DMS114 treated with DMSO at 0.1 percent for 48 hours (cell line): ENCODE measurements around the gene CABP1.

Experiments
- DNase-seq: peaks from one replicate; lab custom pipeline; 2025; ENCODE audit not compliant: unreplicated experiment; lab: John Stamatoyannopoulos, UW

The CABP1 gene

DNA sequence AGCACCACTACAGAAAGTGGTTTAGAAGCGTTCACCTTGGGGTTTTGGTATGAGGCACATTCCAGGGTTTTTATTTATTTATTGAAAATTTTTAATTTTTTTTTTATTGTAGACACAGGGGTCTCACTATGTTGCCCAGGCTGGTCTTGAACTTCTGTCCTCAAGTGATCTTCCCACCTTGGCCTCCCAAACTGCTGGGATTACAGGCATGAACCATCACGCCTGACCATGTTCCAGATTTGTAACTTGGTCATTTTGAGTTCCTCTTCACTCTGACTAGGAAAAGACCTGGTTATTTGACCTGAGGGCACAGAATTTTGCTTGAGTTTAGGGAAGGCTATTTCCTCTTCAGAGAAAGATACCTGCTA is 49.6 kb downstream of the CABP1 start:
- DNase-seq = no peak

DNA sequence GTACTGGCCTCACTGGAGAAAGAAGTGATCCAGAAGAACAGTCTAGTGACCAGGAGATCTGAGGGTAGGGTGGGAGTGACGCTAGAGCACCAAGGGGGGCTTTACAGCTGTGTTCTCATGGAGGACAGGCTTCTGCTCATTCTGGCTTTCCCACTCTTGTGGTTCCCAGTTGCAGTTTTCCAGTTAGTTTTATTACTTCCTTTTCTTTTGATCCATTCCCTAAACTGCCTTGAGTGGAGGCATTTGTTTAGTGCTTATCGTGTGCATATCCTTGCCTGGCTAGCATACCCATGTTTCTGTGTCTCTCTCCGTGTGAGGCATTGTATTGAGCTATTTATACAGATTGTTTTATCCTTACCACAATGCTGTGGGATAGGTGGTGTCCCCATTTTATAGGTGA is 50.6 kb downstream of the CABP1 start:
- DNase-seq = no peak

DNA sequence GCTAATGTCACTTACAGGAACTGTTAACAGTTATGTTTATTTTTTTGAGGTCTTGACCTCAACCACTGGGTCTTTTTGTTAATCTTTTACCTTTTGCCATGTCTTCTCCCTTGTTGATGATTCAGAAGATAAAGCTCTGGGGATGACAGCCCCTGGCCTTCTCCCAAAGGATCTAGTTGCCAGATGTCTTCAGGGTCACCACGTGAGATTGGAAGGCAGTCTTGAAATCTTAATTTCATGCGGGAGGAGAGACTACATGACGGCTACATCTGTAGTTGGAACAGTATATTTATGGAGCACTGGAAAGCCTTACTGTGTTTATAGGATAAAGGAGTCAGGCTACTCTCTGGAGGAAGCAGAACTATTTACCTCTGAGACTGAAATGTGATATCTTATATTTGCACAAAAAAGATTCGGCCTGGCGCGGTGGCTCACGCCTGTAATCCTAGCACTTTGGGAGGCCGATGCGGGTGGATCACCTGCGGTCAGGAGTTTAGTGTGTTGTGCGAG is 52.2 kb downstream of the CABP1 start:
- no peak for DNase-seq

DNA sequence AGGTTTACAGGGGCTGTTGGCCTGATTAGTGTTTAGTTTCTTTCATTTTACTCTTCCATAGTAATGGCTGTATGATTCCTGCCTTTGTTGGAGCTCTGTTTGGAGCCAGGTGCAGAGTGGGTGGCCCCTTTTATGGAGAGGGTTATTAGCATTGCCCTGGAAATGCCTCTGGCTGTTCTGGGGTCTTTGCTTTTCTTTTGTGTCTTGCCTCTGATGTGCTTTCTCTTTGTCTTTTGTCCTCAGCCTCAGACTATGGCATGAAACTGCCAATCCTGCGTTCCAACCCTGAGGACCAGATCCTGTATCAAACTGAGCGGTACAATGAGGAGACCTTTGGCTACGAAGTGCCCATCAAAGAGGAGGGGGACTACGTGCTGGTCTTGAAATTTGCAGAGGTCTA is 53.4 kb downstream of the CABP1 start:
- DNase-seq = no peak

DNA sequence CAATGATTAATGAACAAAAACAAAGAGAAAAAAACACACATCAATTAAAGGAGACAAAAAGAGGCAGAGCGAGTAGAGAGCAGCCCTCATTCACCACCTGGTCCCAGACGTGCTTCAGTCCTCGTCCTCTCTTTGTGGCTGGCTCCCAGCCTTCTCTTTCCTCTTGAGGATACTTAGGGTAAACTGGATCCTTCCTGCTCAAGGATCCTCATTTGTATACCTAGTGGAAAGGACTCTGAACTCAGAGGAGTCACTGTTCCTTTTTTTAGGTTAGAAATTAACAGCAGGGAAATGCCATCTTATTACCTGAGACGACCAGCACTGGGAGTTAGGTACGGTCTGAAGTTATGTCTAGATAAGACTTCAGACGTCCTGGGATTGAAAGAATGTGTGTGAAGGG is 56.2 kb downstream of the CABP1 start:
- no peak for DNase-seq

DNA sequence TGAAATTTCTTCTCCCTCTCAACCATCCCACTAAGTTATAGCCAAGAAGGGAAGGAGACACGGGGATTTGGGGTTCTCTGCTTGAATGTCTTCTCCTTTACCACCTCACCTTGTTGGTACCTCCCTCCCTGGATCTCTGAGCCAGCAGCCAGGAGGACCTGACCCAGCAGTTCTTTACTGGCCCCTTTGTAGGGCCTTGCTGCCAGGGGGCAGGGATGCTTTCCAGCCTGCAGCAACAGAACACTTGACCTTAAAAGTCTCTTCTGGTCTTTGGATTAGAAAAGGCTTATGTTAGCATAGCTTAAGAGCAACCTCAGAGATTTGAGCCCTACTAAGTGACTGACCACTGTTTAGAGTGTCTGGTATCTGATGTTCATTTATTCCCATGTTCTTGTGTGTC is 56.9 kb downstream of the CABP1 start:
- no peak for DNase-seq

DNA sequence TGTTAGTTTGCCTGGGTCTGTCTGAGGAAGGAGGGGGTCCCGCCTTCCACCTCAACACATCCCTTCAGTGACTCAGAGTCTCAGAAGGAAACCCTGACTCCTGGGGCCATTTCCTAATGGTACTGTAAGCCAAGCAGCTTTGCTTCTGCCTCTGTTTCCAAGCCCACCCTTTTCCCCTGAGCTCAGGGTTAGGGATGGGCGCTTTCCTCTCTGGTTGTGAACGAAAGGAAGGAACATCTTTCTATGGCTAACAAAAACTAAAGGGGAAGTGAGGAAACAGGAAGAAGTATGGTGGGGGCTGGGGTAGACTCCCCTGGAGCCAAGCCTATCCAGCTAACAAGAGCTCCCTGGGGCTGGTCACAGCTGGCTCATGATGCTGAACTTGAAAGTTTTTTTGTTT is 58.2 kb downstream of the CABP1 start:
- no peak for DNase-seq

DNA sequence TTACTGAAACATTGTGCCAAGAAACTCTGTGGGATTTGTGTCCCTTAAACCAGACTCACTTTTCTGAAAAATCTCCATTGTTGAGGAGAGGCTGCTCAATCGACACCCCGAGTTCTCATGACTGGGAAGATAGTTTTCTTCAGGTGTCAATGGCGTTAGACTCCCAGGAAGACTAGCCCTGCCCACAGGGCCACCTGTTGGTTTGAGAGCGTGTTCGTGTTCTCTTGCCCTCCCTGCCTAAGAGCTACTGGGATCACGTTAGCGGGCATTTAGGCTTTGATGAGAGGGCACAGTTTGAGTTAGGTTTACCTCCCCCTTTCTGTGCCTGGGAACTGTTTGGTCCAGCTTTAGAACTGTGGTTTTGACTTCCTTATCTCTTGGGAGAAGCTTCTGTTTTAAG is 59.1 kb downstream of the CABP1 start:
- DNase-seq = no peak

DNA sequence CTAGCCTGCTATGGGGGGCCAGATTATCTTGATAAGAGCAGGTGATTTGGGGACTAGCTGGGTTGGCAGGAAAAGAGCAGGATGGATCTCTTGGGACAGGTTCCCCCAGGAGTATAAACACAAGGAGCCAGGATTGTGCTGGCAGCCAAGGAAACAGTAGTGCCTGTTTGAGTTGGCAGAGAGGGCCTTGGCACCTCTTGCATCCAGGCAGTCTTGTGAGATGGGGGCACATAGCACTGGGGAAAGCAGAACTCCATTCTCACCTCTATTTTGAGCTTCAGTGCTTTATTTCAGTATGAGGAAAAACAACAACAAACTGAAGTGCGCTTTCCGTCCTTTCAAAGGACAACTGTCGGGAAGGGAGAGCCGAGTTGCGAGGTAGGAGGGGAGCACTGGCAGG is 60.5 kb downstream of the CABP1 start:
- no peak for DNase-seq

DNA sequence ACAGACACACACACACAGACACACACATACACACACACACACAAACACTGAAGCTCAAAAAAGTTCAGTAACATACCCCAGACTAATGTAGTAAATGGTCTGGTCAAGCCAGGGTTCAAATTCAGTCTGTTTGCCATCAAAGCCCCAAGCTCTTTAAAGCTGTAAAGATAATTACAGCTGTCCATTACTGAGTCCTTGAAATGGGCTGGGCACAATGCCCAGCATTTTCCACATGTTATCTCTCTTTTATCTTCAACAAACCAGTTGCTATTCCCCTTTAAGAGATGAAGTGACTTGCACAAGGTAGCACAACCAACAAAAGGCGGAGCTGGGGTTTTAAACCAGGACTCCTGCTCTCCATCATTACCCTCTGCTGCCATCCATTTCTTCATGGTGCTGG is 62.2 kb downstream of the CABP1 start:
- DNase-seq = no peak

DNA sequence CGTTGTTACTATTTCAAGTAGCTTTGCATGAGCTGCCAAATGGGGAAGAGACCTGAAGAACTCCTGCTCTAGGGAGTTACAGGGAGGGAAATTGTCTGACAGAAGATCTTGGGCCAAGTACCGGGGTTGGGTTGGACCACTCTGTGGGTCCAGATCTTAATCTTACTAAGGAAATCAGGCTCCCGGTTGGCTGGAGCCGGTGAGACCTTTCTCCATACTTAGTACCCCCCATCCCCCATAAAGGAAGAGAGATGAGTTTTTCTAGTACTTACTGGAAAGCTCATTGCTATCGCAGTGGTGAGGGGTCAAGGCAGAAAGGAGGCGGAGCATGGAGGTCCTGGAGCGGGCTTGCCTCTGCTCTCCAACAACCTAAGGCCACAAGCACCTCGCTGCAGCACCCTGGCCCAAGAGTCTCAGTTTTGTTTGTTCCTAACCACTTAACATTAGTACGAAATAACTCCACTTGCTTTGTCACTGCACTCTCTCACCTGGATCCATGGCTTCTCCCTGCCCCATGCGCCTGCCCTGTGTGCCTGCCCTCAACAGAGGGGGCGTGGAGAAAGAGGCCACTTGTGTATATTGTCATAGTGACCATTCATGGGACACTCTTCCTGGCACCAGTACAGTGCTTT is 63.0 kb downstream of the CABP1 start:
- DNase-seq = no peak

DNA sequence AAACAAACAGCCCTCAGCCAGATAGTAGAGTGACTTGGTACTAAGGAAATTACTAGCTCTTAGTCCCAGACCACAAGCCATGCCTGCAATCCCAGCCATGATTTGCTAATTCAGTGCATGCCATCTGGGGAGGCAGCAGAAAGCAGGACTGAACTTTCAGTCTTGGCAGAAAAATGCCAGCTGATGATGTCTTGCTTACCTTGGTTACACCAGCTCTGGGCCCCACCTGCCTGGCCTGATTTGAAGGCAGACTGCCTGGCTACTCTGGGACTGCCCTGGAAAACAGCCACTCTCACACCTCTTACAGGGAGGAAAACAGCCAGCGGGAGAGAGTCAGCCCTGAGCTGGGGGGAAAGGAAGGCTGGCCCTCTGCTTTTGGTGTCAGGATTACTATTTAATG is 65.2 kb downstream of the CABP1 start:
- no peak for DNase-seq

DNA sequence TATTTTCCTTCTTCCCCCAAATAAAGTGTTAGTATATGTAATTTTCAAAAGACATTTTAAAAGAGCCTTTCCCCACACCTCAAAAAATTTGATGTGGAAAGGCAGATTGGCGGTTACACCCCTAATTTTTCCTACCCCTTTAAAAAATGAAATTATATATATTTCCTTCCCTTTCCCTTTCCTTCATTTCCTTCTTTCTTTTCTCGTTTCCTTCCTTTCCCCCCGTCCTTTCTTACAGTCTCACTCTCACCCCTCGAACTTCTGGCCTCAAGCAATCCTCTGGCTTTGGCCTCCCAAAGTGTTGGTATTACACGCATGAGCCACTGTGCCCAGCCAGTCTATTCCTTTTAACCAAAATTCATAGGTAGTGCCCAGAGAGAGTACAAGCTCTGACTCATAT is 65.6 kb downstream of the CABP1 start:
- no peak for DNase-seq

DNA sequence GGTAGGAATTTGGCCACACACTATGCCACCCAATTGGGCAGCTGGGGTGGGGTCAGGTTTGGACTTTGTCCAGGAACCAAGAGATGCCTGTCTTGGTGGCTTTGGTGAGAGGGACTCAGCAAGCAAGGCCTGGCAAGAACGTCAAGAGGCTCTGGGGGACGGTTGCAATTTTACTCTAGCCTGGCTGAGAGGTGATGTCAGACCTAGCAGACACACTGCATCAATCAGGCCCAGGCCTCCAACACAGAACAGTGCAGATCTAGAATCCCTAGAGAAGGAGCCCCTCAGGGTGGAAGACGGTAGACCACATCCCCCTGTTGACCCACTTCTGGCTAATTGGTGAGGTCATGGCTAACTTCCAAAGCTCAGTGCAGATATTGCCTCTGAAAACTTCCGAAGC is 68.2 kb downstream of the CABP1 start:
- DNase-seq = no peak

DNA sequence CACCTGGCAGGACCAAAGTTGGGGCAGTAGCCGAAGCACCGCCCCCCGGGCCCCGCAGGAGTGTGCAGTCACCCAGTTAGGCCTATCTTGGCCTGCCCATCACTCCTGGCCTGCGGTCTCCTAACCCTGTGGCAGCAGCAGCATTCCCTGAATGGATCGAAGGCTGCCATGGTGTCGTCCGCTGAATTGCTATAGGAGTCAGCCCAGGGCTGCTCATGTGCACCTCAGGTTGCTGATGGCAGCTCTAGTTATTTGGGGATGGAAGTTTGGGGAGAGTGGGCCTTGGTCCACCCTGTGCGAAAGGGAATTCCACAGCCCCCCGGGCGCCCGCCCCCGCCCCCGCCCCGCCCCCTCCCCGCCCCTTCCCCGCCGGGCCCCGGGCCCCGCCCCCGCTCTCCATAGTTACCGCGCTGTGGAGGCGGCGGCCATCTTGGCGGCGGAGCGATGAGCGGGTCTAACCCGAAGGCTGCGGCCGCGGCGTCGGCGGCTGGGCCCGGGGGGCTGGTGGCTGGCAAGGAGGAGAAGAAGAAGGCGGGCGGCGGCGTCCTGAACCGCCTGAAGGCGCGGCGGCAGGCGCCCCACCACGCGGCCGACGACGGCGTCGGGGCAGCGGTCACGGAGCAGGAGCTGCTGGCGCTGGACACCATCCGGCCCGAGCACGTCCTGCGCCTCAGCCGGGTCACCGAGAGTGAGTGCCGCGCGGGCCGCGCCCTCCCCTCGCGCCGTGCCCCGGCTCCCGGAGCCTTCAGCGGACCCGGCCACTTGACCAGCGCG is 69.8 kb downstream of the CABP1 start, which contains the start of gene UNC119B:
Gene UNC119B (plus strand): TSS at position 428 of the 774 bp plus-strand sequence. CDS start 17 bp downstream, at position 445.
- peak; percentile 37 for DNase-seq

DNA sequence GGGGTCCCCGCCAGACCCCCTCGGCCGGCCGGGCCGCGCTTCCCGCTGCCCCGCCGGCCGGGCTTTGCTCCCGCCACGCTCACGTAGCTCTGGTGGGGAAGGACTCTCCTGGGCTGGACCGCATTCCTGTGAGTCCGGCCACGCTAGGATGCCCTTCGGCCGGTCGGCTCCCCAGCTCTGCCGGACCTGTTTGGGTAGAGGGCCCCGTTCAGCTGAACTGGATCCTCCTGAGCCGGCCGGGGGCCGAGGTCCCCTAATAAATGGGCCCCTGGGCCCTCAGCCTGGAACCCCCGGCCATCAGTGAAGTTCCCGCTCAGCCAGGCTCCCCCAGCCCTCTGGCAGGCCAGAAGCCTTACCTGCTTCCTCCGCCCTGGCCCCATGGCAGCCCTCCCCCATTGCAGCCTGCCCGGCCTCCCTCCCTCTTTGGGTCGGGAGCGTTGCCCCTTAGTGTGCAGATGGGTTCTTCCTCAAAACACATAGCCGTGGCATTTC is 70.4 kb downstream of the CABP1 start:
- no peak for DNase-seq

DNA sequence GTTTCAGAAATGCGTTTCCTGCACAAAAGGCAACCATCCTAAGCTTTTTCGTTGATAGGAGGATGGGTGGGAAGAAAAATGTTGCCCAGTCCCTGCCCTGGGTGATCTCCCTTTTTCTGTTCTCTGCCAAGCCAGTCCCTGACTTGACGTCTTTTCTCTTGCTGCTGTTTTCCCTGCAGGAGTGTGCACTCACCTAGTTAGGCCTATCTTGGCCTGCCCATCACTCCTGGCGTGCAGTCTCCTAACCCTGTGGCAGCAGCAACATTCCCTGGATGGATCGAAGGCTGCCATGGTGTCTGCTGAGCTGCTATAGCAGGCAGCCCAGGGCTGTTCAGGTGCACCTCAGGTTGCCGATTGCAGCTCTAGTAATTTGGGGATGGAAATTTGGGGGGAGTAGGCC is 71.0 kb downstream of the CABP1 start:
- DNase-seq = no peak

DNA sequence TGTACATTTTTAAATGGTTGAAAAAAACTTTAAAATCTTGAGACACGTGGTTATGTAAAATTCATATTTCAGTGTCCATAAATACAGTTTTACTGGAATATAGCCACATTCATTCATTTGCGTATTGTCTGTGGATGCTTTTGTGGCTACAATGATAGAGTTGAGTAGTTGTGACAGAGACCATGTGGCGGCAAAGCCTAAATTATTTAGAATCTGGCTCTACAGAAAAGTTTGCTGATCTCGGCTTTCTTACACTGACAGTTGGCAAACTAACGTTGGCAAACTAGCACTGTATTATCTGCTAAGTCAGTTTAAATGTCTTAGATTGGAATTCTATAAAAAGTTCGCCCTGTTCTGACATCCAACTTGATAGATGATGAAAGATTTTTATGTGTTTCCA is 72.2 kb downstream of the CABP1 start:
- DNase-seq = no peak

DNA sequence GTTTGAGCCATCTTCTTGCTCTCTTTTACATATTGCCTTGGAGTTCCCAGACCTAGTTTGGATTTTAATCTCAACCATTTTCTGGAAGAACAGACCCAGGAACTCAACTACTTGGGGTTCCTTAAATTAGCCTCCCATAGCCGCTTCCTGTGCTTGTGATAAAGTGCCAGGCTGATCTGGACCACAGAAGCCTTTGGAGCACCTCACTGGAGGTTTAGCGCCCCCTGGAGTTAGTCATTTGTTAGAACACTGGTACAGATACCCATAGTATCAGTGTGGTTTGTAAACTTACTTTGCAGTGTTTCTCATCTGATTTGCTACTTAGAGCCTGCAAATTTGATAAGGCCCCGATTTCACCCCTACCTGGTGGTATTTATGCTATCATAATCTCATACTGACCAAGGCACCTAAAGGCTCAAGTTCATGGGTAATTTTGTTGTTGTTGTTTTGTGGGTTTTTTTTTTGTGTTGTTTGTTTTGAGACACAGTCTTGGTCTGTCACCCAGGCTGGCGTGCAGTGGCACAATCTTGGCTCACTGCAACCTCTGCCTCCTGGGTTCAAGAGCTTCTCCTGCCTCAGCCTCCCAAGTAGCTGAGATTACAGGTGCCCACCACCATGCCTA is 73.5 kb downstream of the CABP1 start:
- DNase-seq = peak; percentile 86
